Measurements from ENCODE around the gene PLEKHH3. TPM values are rescaled to one million over a fixed set of nuclear protein-coding genes. Genes with fewer than 3 reads are reported as not detected.

PLEKHH3 gene
- total and polyA plus RNA-seq, 4 donors = 4.2 to 10.3 (median 7.9) TPM

- TF ChIP-seq ATF3 (IDR thresholded peaks at IDR 0.05) (no peak), YY1 (IDR thresholded peaks at IDR 0.05) (no peak), FOXA1 (IDR thresholded peaks at IDR 0.05) (no peak)
Measured at GRCh38 chr17:42704837-42705494, 28.2 kb upstream of the PLEKHH3 start (continued).

GRCh38 chr17:42704490-42704836 is 27.7 kb upstream of the PLEKHH3 start:
- Histone ChIP-seq H3K4me3 (ENCODE audit: low read depth in 1 of 3, low read length in 3 of 3) (no peak overlapping the region), H3K9ac (ENCODE audit: low read depth in 1 of 2, low read length in 2 of 2) (no peak overlapping the region), H3K4me1 (ENCODE audit: control insufficient read depth in 4 of 4, insufficient read depth in 4 of 4, low read length in 3 of 4) (no peaks in the 10 kb centered on the region), H3K27ac (ENCODE audit: low read depth in 1 of 2, low read length in 2 of 2) (no peak overlapping the region), H3K36me3 (ENCODE audit: control insufficient read depth in 4 of 4, insufficient read depth in 3 of 4, low read depth in 1 of 4, low read length in 3 of 4) (peaks cover 14 to 83% (median 54%) of the 10 kb centered on the region in 4 donors), H3K9me3 (ENCODE audit: control insufficient read depth in 4 of 4, low read length in 3 of 4) (no peaks in the 10 kb centered on the region), H3K27me3 (ENCODE audit: control insufficient read depth in 4 of 4, insufficient read depth in 4 of 4, low read length in 3 of 4) (no peaks in the 10 kb centered on the region)
- no peak for DNase-seq (ENCODE audit: low spot score)
- WGBS = 91% methylated on average over 5 of the region's 5 CpGs
- TF ChIP-seq HNF4G (IDR thresholded peaks at IDR 0.05) = no peak
- TF ChIP-seq NR2F2 (IDR thresholded peaks at IDR 0.05) = no peak
- TF ChIP-seq JUND (IDR thresholded peaks at IDR 0.05) = no peak
- TF ChIP-seq ATF3 (IDR thresholded peaks at IDR 0.05) = no peak
- TF ChIP-seq RXRA (IDR thresholded peaks at IDR 0.05) = no peak
- TF ChIP-seq RAD21 (IDR thresholded peaks at IDR 0.05) = no peak
- TF ChIP-seq CTCF (IDR thresholded peaks at IDR 0.05; ENCODE audit: low read depth, low read length, missing input control) = no peak

- Histone ChIP-seq H3K36me3 (ENCODE audit: control insufficient read depth in 4 of 4, insufficient read depth in 3 of 4, low read depth in 1 of 4, low read length in 3 of 4) (peaks cover 14 to 66% (median 37%) of the 10 kb centered on the region in 4 donors), H3K4me1 (ENCODE audit: control insufficient read depth in 4 of 4, insufficient read depth in 4 of 4, low read length in 3 of 4) (no peaks in the 10 kb centered on the region), H3K9me3 (ENCODE audit: control insufficient read depth in 4 of 4, low read length in 3 of 4) (no peaks in the 10 kb centered on the region), H3K4me3 (ENCODE audit: low read depth in 1 of 3, low read length in 3 of 3) (no peak overlapping the region), H3K27me3 (ENCODE audit: control insufficient read depth in 4 of 4, insufficient read depth in 4 of 4, low read length in 3 of 4) (no peaks in the 10 kb centered on the region), H3K9ac (ENCODE audit: low read depth in 1 of 2, low read length in 2 of 2) (no peak overlapping the region), H3K27ac (ENCODE audit: low read depth in 1 of 2, low read length in 2 of 2) (no peak overlapping the region)
- TF ChIP-seq GABPA (IDR thresholded peaks at IDR 0.05 in 1 of 2, conservative IDR thresholded peaks at IDR 0.05 in 1 of 2) (no peak), HNF4A (conservative IDR thresholded peaks at IDR 0.05) (no peak), FOXA2 (IDR thresholded peaks at IDR 0.05) (no peak), ZBTB33 (IDR thresholded peaks at IDR 0.05) (no peak), RXRA (IDR thresholded peaks at IDR 0.05) (no peak), TAF1 (conservative IDR thresholded peaks at IDR 0.05) (no peak), JUND (IDR thresholded peaks at IDR 0.05) (no peak), ATF3 (IDR thresholded peaks at IDR 0.05) (no peak), SP1 (IDR thresholded peaks at IDR 0.05) (no peak), YY1 (IDR thresholded peaks at IDR 0.05) (no peak), NR2F2 (IDR thresholded peaks at IDR 0.05) (no peak)
- 90% methylated on average over 11 of the region's 11 CpGs for WGBS
- DNase-seq (ENCODE audit: low spot score) = no peak
Measured at GRCh38 chr17:42702446-42702845, 25.7 kb upstream of the PLEKHH3 start.
